ENCODE data around the gene OST4.

GRCh38 chr2:27091746-27092695 lies 20.6 kb upstream of the OST4 start:
- no peak for TF ChIP-seq CTCF (IDR thresholded peaks at IDR 0.05)
- TF ChIP-seq EZH2phosphoT487 (IDR thresholded peaks at IDR 0.05): no peak
- no peak for TF ChIP-seq EZH2 (IDR thresholded peaks at IDR 0.05)
